RCC 7860 (cell line): ENCODE measurements around the gene TBC1D10A.

Experiments used
- DNase-seq: peaks from one replicate; pipeline ENCODE4 v3.0.0-alpha.2; 2015; ENCODE audit warnings: low spot score
- FAIRE-seq: peaks from 2 replicates; lab custom pipeline; 2012; peaks lifted over from hg19 to GRCh38; lab: Jason Lieb, UNC

TBC1D10A gene

DNA sequence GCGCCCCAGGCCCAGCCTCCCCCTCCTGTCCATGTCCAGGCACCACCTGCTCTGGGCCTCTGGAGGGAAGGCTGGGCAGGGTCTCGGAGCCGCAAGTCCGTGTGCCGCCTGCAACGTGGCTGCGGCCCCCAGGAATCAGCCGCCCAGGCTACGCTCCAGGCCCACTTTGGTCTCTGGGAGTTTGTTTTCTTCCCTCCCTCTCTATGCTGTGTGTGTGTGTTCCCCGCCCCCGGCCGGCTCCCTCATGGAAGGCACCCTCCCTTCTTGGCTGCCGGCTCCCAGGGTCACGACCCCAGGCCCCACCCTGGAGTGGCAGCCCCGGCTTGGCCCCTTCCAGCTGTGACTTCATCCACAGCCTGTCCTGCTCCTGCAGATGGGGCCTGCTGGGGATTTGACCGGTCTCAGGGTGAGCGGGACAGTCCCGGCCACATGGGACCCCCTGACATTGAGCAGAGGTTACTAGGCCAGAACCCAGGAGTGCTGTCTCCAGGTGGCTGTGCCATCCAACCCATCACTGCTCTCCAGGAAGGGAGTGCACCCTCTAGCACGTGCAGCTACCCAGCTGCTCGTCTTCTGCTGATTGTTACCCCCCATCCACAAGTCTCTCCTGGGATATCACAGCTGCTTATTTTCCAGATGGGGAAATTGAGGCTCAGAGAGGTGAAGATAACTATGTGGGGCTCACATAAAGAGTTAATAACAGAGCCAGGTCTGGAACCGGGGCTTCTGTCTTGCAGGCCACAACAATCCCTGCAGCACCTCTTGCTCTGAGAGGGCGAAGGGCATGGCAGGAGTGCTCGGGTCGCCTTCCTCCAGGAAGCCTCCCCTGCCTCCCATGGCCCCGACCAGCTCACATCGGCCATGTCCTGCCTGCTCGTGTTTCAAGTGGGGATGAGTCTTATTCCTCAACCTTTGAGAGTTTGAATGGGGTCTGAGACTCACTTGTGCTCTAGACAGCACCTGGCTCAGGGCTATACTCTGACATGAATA is 77.4 kb downstream of the TBC1D10A start:
- FAIRE-seq = no peak
- DNase-seq = no peak

DNA sequence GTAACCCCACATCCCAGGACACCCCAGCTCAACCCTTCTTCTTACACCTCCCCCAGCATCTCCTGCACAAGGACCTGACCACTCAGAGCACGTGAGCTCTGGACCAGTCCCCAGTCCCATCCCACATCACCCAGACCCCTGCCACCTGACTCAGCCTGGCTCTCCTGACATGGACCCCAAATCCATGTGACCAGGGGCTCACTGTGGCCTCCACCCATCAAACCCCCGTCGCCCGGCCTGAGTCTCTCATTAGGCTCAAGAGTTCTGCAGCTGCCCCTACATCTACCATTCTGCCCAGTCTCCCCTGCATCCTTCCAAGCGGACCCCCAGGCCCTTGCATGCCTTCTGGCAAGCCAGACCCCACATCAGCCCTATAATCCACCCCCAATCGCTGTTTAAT is 78.3 kb downstream of the TBC1D10A start:
- DNase-seq = no peak
- FAIRE-seq = no peak

DNA sequence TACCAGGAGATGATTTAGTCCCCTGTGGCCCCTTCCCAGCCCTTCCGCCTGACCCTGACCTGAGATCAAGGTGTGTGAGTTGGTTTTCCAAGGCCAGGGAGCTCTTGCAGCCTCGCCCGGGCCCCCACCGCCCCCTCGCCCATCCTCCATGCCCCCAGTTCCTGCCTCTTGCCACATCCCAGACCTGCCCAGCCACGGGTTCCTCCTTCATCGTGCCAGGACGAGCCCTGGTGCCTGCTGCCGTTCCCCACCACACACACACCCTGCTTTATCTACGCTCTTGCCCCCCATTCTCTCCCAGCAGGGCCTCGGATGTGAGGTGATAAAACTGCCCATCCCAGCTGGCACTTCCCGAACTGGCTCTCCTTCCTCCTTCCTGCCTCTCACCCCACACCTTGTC is 78.8 kb downstream of the TBC1D10A start:
- FAIRE-seq = no peak

DNA sequence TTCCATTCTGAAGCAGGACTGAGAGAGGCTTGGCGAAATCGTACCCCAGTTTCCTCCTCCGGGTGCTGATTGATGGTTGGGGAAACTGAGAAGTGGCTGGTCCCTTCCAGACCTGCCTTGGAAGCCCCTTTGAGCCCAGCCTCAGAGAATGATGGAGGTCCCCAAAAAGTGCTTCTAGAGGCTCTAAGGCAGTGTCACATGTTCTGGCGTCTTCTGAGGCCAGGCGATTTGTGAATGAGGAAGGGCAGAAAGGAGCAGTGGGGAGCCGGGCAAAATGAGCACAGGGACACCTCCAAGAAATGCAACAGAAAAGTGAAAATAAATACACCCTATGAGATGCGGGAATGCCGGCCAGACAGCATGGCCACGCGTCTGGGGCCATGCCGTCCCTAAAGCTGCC is 79.2 kb downstream of the TBC1D10A start:
- FAIRE-seq = no peak
- no peak for DNase-seq

More for the DNA sequence above, 78.8 kb downstream of the TBC1D10A start:
- DNase-seq = no peak

DNA sequence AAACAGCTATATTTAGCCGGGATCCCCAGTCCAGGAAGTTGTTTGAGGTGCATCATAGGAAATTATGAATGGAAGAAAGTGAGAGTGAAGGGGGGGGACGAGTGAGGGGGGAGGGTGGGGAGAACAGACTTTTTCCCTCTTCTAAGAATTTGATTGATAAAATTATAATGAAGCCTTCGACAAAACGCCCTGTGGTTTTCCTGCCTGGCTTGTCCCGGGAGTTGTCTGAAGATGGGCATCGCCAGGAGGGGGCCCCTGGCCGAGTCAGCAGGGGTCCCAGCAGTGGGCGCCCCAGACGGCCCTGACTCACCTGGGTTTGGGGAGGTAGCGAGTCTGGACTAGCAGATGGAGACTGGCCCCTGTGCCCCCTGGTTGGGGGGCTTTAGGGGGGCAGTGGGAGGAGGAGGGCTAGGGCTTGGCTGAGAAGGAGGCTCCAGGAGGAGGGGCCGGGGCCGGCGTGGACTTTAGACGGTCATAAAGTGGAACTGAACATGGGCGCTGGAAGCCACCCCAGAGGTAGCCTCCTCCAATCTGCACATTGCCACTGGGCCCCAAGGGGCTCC is 79.8 kb downstream of the TBC1D10A start:
- FAIRE-seq = no peak

DNA sequence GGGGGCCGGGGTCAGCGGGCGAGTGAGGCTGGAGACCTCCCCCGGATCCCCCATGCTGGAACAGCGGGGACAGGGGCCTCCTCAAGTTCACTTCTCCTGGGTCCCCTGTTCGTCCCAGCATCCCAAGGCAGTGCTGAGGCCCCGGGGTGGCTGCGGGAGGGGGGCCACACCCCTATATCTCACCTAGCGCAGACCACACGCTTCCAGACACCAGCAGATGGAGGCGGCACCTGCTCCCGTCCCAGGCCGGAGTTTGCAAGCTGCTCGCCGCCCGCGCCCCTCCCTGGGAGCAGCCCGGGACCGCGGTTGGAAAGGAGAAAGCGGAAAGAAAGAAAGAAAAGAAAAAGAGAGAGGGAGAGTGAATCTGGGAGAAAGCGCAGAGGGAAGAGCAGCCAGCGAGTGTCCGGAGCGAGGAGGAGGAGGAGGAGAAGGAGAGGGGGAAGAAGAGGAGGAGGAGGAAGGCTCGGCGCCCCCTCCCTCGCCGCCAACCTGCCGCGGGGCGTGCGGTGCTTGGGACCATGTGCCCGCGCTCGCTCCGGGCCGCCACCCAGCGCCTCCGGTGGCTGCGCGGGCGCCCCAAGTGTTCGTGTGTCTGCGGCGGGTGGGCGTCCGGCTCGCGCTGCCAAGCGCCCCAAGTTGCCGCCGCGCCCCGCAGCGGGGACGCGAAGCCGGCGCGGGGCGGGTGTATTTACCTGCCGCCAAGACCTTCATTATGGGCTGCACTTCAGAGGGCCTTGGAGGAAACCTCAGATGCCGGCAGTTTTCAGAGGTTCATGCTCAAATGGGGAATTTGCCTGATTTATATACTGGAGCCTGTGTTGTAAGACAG is 80.5 kb downstream of the TBC1D10A start, which contains the start of gene LIF:
Gene LIF, minus strand, starts transcription at position 775 of the 829 bp plus-strand sequence. Its CDS starts 64 bp downstream, at position 711.
- FAIRE-seq (no peak), DNase-seq (no peak)

More for the DNA sequence above, 79.8 kb downstream of the TBC1D10A start:
- no peak for DNase-seq

DNA sequence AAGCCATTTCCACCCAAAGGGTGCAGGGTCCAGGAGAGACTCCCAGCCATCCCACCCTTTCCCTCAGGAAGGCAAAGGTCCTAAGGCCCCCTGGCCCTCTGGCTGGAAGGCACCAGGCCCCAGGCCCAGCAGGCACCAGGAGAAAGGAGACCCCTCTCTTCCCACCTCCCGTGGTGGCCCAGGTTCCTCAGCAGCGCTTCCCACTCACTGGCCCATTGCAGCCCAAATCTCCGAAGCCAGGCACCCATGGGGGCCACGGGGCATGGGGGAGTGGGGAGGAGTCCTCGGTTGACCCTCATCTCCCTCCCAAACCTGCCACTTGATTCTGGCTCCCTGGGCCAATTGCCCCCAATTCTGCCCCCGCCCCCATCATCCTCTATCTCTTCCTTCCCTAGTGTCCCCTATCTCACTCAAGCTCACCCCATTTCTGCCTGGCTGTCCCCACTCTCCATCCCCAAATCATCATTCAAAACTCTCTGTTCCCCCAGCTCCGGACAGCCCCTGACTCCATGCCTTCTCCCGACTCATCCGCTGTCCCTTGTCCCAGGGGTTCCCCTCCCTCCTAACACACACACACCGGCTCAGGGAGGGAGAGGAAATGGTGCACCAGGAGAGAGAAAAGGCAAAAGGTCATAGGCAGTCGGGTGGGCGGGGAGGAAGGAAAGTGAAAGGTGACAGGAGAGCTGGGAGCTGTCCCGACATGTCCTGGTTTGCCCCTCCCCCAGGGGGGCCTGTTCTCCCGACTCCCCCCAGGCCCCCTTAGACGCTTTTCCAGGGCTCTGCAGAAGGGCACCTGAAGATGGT is 81.4 kb downstream of the TBC1D10A start:
- DNase-seq = no peak
- FAIRE-seq = no peak

DNA sequence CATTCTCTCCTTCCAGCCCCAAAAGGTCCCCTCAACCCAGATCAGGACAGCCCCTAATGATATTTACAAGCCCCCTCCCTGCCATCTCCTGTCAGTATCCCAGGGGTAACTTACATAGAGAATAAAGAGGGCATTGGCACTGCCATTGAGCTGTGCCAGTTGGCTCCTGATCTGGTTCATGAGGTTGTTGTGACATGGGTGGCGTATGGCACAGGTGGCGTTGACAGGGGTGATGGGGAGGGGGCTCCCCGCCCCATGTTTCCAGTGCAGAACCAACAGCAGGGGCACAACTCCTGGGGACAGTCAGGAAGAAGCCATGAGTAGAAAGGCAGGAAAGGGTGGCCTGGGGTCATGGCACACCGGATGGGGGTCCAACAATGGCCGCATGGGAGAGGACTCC is 82.1 kb downstream of the TBC1D10A start:
- no peak for DNase-seq
- no peak for FAIRE-seq

DNA sequence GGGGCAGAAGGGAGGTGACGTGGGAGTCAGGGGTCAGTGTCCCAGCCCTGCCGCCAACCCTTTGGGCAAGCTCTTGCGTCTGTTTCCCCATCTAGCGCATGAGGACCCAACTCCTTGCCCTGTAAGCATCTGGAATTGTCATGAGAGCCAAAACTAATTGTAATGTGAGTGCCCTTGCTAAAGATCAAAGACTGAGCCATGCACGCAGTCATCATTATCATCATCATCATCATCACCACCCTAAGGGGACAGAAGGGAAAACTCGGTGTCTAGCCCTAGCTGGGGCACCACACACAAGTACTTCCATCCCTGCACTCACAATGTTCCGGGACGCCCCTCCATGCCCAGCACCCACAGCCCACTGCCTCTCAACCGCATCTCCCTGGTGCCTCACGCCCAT is 82.7 kb downstream of the TBC1D10A start:
- FAIRE-seq (no peak), DNase-seq (no peak)

DNA sequence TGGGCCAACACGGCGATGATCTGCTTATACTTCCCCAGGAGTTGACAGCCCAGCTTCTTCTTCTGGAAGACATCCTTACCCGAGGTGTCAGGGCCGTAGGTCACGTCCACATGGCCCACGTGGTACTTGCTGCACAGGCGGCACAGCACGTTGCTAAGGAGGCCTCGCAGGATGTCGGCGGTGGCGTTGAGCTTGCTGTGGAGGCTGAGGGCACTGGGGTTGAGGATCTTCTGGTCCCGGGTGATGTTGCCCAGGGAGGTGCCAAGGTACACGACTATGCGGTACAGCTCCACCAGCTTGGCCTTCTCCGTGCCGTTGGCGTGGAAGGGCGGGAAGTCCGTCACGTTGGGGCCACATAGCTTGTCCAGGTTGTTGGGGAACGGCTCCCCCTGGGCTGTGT is 83.1 kb downstream of the TBC1D10A start:
- FAIRE-seq = no peak
- DNase-seq = no peak
